WTC11 (cell line): ENCODE measurements around the gene NEO1. TPM values are rescaled to one million over a fixed set of nuclear protein-coding genes. Genes with fewer than 3 reads are reported as not detected.

ENCODE experiments used
- ATAC-seq: fragments of 200-7000 bp; cut with Tn5 transposase; 2 replicates; pipeline ENCODE4 v1.10.0; 2021; ENCODE audit warnings: mild to moderate bottlenecking, moderate library complexity
- CTCF ChIA-PET: fragments of 300-600 bp; sonication (Branson Sonifier 250); formaldehyde crosslinking; loops from one replicate; lab custom pipeline; 2021; ENCODE audit warnings: antibody characterized with exemption; lab: Charles Lee
- POLR2A ChIA-PET: fragments of 350-600 bp; sonication (Branson Sonifier 250); formaldehyde crosslinking; loops from one replicate; lab custom pipeline; 2021; ENCODE audit warnings: antibody characterized with exemption; lab: Charles Lee
- DNase-seq: peaks from one replicate; pipeline ENCODE4 v3.0.0; 2021; ENCODE audit warnings: low spot score
- H3K27ac Mint-ChIP-seq: 2 replicates; pipeline ENCODE4 v1.8.0; 2021; ENCODE audit warnings: mixed read lengths
- H3K27me3 Mint-ChIP-seq: 2 replicates; pipeline ENCODE4 v1.8.0; 2021; ENCODE audit warnings: low read depth, mild to moderate bottlenecking, moderate library complexity, mixed read lengths
- H3K36me3 Mint-ChIP-seq: 2 replicates; pipeline ENCODE4 v1.8.0; 2021; ENCODE audit warnings: mixed read lengths
- H3K4me1 Mint-ChIP-seq: 2 replicates; pipeline ENCODE4 v1.8.0; 2022; ENCODE audit warnings: mixed read lengths
- H3K4me3 Mint-ChIP-seq: 2 replicates; pipeline ENCODE4 v1.8.0; 2021; ENCODE audit warnings: mild to moderate bottlenecking, moderate library complexity, mixed read lengths
- H3K9me3 Mint-ChIP-seq: 2 replicates; pipeline ENCODE4 v1.8.0; 2021; ENCODE audit warnings: mixed read lengths
- AR ChIP-seq: fragments of 250-450 bp; sonication (Bioruptor Pico); IDR thresholded peaks from 2 replicates; pipeline ENCODE4 v1.9.0; 2021; ENCODE audit warnings: mild to moderate bottlenecking
- ATF3 ChIP-seq: sonication (generic); formaldehyde crosslinking; conservative IDR thresholded peaks from 2 replicates; pipeline ENCODE4 v1.8.1; 2022; ENCODE audit warnings: mild to moderate bottlenecking, missing genetic modification reagents
- CBFB ChIP-seq: sonication (generic); formaldehyde crosslinking; IDR thresholded peaks from 2 replicates; pipeline ENCODE4 v1.8.1; 2022; ENCODE audit warnings: mild to moderate bottlenecking, low read depth, missing genetic modification reagents
- CDX4 ChIP-seq: fragments of 250-450 bp; sonication (Bioruptor Pico); IDR thresholded peaks from 2 replicates; pipeline ENCODE4 v1.9.0; 2021; ENCODE audit warnings: moderate library complexity, mild to moderate bottlenecking, inconsistent platforms, borderline replicate concordance
- CREB1 ChIP-seq: sonication (generic); formaldehyde crosslinking; IDR thresholded peaks from 2 replicates; pipeline ENCODE4 v1.8.0; 2023; ENCODE audit warnings: mild to moderate bottlenecking, missing genetic modification reagents
- E2F4 ChIP-seq: sonication (generic); formaldehyde crosslinking; IDR thresholded peaks from 2 replicates; pipeline ENCODE4 v1.8.1; 2022; ENCODE audit warnings: low read depth, mild to moderate bottlenecking, moderate library complexity, missing genetic modification reagents, borderline replicate concordance
- EMX1 ChIP-seq: fragments of 250-450 bp; sonication (Bioruptor Pico); IDR thresholded peaks from 2 replicates; pipeline ENCODE4 v1.8.0; 2021; ENCODE audit warnings: mild to moderate bottlenecking
- ETV6 ChIP-seq: sonication (generic); formaldehyde crosslinking; IDR thresholded peaks from 2 replicates; pipeline ENCODE4 v1.8.1; 2022; ENCODE audit warnings: mild to moderate bottlenecking, missing genetic modification reagents
- FOXP1 ChIP-seq: sonication (generic); formaldehyde crosslinking; IDR thresholded peaks from 2 replicates; pipeline ENCODE4 v1.8.0; 2022; ENCODE audit warnings: missing genetic modification reagents, mild to moderate bottlenecking, moderate library complexity, borderline replicate concordance
- GRHL2 ChIP-seq: fragments of 250-450 bp; sonication (Bioruptor Pico); IDR thresholded peaks from 2 replicates; pipeline ENCODE4 v1.8.0; 2022; ENCODE audit warnings: mild to moderate bottlenecking, moderate library complexity; ENCODE audit not compliant: insufficient replicate concordance, severe bottlenecking
- GTF2I ChIP-seq: fragments of 250-450 bp; sonication (Bioruptor Pico); conservative IDR thresholded peaks from 2 replicates; pipeline ENCODE4 v1.4.0; 2021; ENCODE audit warnings: mild to moderate bottlenecking
- JAZF1 ChIP-seq: fragments of 250-450 bp; sonication (Bioruptor Pico); IDR thresholded peaks from 2 replicates; pipeline ENCODE4 v1.9.0; 2021; ENCODE audit warnings: moderate library complexity, mild to moderate bottlenecking, inconsistent platforms
- MYBL2 ChIP-seq: sonication (generic); formaldehyde crosslinking; IDR thresholded peaks from 2 replicates; pipeline ENCODE4 v1.8.1; 2023; ENCODE audit warnings: mild to moderate bottlenecking, moderate library complexity, missing genetic modification reagents
- NFE2L1 ChIP-seq: sonication (generic); formaldehyde crosslinking; IDR thresholded peaks from 2 replicates; pipeline ENCODE4 v1.8.1; 2023; ENCODE audit warnings: missing genetic modification reagents
- SP1 ChIP-seq: sonication (generic); formaldehyde crosslinking; conservative IDR thresholded peaks from 2 replicates; pipeline ENCODE4 v1.8.1; 2022; ENCODE audit warnings: missing genetic modification reagents
- USF1 ChIP-seq: sonication (generic); formaldehyde crosslinking; IDR thresholded peaks from 2 replicates; pipeline ENCODE4 v1.8.0; 2022; ENCODE audit warnings: mild to moderate bottlenecking, missing genetic modification reagents
- USF2 ChIP-seq: sonication (generic); formaldehyde crosslinking; IDR thresholded peaks from 2 replicates; pipeline ENCODE4 v1.8.1; 2023; ENCODE audit warnings: mild to moderate bottlenecking, missing genetic modification reagents, moderate library complexity
- ZBTB21 ChIP-seq: sonication (generic); formaldehyde crosslinking; IDR thresholded peaks from 2 replicates; pipeline ENCODE4 v1.8.1; 2023; ENCODE audit warnings: mild to moderate bottlenecking, missing genetic modification reagents, borderline replicate concordance
- ZMAT4 ChIP-seq: fragments of 250-450 bp; sonication (Bioruptor Pico); IDR thresholded peaks from 2 replicates; pipeline ENCODE4 v1.9.0; 2021; ENCODE audit warnings: mild to moderate bottlenecking
- ZNF121 ChIP-seq: sonication (generic); formaldehyde crosslinking; IDR thresholded peaks from 2 replicates; pipeline ENCODE4 v1.8.0; 2023; ENCODE audit warnings: missing genetic modification reagents
- ZNF138 ChIP-seq: sonication (generic); formaldehyde crosslinking; conservative IDR thresholded peaks from 2 replicates; pipeline ENCODE4 v1.8.1; 2022; ENCODE audit warnings: mild to moderate bottlenecking, moderate library complexity, missing genetic modification reagents
- ZNF317 ChIP-seq: sonication (generic); formaldehyde crosslinking; IDR thresholded peaks from 2 replicates; pipeline ENCODE4 v1.8.1; 2023; ENCODE audit warnings: low read depth, mild to moderate bottlenecking, moderate library complexity, missing genetic modification reagents, borderline replicate concordance
- ZNF396 ChIP-seq: fragments of 250-450 bp; sonication (Bioruptor Pico); IDR thresholded peaks from 2 replicates; pipeline ENCODE4 v1.8.0; 2021; ENCODE audit warnings: mild to moderate bottlenecking, moderate library complexity, borderline replicate concordance
- ZNF416 ChIP-seq: fragments of 250-450 bp; sonication (Bioruptor Pico); IDR thresholded peaks from 2 replicates; pipeline ENCODE4 v1.9.0; 2021; ENCODE audit warnings: mild to moderate bottlenecking, inconsistent platforms
- total RNA-seq: library from RNA; stranded (reverse); gene quantifications from 3 replicates; pipeline ENCODE4 v1.2.3, GENCODE V29; 2021

The NEO1 gene
- total RNA-seq, 1 experiment from 2014 or later, result 37.1 TPM

GRCh38 chr15:73015493-73015892 is 36.8 kb upstream of the NEO1 start:
- ChIA-PET CTCF (interaction anchor here (0.7 to 1.0 kb wide), 3 partner anchors 10 to 225 kb away, joined by 3 read pairs; no protein-coding TSS in a partner anchor), POLR2A (no interaction called here)
- ATAC-seq (peak; percentile 86), DNase-seq (peak; percentile 20)
- H3K4me3 Mint-ChIP-seq, result no peak overlapping the region
- no peak overlapping the region for H3K27ac Mint-ChIP-seq
- H3K4me1 Mint-ChIP-seq, result peaks cover 27% of the 10 kb centered on the region
- TF ChIP-seq ZNF121 (peak; percentile 99), ZNF317 (no peak), ZNF138 (no peak), CBFB (CRISPR knock-in tag) (no peak), AR (no peak)
- TF ChIP-seq, all 79 proteins: peak for 1
- Mint-ChIP-seq H3K9me3 (no peaks in the 10 kb centered on the region), H3K36me3 (no peaks in the 10 kb centered on the region), H3K27me3 (peaks cover 4% of the 10 kb centered on the region; the same call in 1 of the 2 replicates)

- Mint-ChIP-seq H3K36me3 (no peaks in the 10 kb centered on the region), H3K4me1 (peaks cover 52% of the 10 kb centered on the region), H3K27ac (no peak overlapping the region), H3K27me3 (peaks cover 4% of the 10 kb centered on the region; the same call in 1 of the 2 replicates), H3K4me3 (no peak overlapping the region), H3K9me3 (no peaks in the 10 kb centered on the region)
- ChIA-PET POLR2A (no interaction called here), CTCF (interaction anchor here (0.6 to 1.4 kb wide), 2 partner anchors 9 to 63 kb away, joined by 3 to 4 read pairs; no protein-coding TSS in a partner anchor)
- TF ChIP-seq ZMAT4 (no peak), ZNF396 (CRISPR knock-in tag) (no peak), GTF2I (no peak), ZNF138 (no peak), EMX1 (CRISPR knock-in tag) (no peak), MYBL2 (CRISPR knock-in tag) (no peak), ZBTB21 (CRISPR knock-in tag) (no peak), NFE2L1 (CRISPR knock-in tag) (no peak), ETV6 (CRISPR knock-in tag) (no peak), CDX4 (CRISPR knock-in tag) (no peak)
- ATAC-seq (no peak), DNase-seq (no peak)
These were observed 34.3 kb upstream of the NEO1 start for GRCh38 chr15:73017987-73018386.

- Mint-ChIP-seq H3K36me3 (no peaks in the 10 kb centered on the region), H3K4me3 (no peak overlapping the region), H3K27me3 (no peaks in the 10 kb centered on the region; the same call in 1 of the 2 replicates), H3K4me1 (peaks cover 52% of the 10 kb centered on the region), H3K9me3 (no peaks in the 10 kb centered on the region), H3K27ac (no peak overlapping the region)
- POLR2A ChIA-PET, result no interaction called here
- ATAC-seq, result no peak
- DNase-seq, result no peak
- CTCF ChIA-PET, result interaction anchor here (0.6 to 1.4 kb wide), 2 partner anchors 10 to 12 kb away, joined by 3 to 4 read pairs; no protein-coding TSS in a partner anchor
- no peak for TF ChIP-seq USF2 (CRISPR knock-in tag)
- no peak for TF ChIP-seq FOXP1 (CRISPR knock-in tag)
- no peak for TF ChIP-seq GRHL2 (CRISPR knock-in tag)
- TF ChIP-seq CREB1 (CRISPR knock-in tag), result no peak
- TF ChIP-seq SP1, result no peak
- no peak for TF ChIP-seq USF1
- TF ChIP-seq ATF3 (CRISPR knock-in tag), result no peak
- TF ChIP-seq E2F4 (CRISPR knock-in tag), result no peak
- TF ChIP-seq ZNF416 (CRISPR knock-in tag), result no peak
- no peak for TF ChIP-seq JAZF1 (CRISPR knock-in tag)
These were observed 33.1 kb upstream of the NEO1 start for GRCh38 chr15:73019154-73019553.
